NCI-H187 (cell line): ENCODE results near the gene TAGLN2.

Source experiments
- DNase-seq, 2 experiments: peaks; one replicate each; lab custom pipeline; 2025; lab: John Stamatoyannopoulos, UW

TAGLN2 gene

GRCh38 chr1:159870704-159871103 is 54.6 kb downstream of the TAGLN2 start:
- DNase-seq: no peak

- no peak for DNase-seq
Measured at GRCh38 chr1:159869607-159870006, 55.7 kb downstream of the TAGLN2 start.

DNA sequence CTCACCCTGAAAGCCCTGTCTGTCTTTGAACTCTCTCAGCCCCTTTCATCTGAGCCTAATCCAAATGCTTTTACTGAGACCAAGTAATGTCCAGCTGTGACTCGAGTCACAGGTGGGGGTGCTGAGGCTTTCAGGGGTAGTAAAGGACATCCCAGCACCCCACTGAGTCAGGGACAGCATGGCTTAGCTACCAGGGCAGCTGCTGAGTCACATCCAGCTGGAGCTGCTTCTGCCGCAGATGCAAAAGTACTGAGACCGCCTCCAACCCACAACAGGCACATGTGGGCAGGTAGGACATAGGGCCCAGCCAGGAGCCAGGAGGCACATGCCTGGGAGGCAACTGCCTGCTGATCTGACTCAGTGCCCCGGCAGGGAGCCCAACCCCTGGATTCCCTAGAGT is 56.1 kb downstream of the TAGLN2 start:
- DNase-seq: no peak

DNA sequence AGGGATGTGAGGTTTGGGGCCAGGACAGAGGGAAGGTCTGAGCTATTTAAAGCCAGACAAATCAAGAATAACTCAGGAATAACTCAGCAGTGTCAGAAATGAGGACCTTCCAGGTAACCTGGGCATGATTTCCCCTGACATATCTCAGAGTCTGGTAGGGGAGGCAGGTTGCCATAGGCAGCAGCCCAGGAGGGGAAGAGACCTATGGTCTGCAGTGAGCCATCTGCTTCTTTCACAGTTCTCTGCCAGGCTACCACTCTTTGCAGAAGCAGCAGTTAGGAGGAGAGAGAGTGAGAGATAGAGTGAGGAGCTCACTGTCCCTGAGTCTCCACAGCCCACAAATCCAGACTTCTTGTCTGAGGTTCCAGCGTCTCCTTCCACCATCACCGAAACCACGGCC is 56.5 kb downstream of the TAGLN2 start:
- DNase-seq: no peak
